GM20000 (cell line): ENCODE results near the gene ETNPPL.

Experiments used
- DNase-seq: peaks from one replicate; pipeline ENCODE4 v3.0.0; 2012; ENCODE audit warnings: low spot score
- TF ChIP-seq, protein P1 (sequence below): IDR thresholded peaks from 2 replicates; pipeline ENCODE4 v1.5.1; 2012; ENCODE audit warnings: mild to moderate bottlenecking, control low read depth; ENCODE audit errors: extremely low read depth, missing control alignments

ETNPPL gene

DNA sequence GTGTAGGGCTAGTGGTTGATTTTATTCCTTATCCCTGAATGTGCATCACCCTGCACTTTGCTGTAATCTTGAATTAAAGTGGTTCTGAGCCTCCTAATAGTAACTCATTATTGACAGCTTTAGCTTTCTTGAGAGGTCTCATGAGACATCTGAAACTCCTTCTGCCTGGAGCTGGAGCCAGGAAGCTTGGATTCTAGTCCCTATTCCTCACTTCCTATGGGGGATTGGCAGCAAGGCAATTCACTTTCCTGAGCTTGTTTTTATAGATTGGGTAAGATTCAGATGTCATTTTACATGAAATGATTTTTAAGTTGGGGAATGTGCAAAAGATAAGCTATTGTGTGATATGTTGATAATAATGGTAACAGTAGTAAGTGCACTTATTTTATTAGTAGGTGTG is 17.1 kb upstream of the ETNPPL start:
- TF ChIP-seq, protein P1, sequence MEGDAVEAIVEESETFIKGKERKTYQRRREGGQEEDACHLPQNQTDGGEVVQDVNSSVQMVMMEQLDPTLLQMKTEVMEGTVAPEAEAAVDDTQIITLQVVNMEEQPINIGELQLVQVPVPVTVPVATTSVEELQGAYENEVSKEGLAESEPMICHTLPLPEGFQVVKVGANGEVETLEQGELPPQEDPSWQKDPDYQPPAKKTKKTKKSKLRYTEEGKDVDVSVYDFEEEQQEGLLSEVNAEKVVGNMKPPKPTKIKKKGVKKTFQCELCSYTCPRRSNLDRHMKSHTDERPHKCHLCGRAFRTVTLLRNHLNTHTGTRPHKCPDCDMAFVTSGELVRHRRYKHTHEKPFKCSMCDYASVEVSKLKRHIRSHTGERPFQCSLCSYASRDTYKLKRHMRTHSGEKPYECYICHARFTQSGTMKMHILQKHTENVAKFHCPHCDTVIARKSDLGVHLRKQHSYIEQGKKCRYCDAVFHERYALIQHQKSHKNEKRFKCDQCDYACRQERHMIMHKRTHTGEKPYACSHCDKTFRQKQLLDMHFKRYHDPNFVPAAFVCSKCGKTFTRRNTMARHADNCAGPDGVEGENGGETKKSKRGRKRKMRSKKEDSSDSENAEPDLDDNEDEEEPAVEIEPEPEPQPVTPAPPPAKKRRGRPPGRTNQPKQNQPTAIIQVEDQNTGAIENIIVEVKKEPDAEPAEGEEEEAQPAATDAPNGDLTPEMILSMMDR = no peak
- no peak for DNase-seq

DNA sequence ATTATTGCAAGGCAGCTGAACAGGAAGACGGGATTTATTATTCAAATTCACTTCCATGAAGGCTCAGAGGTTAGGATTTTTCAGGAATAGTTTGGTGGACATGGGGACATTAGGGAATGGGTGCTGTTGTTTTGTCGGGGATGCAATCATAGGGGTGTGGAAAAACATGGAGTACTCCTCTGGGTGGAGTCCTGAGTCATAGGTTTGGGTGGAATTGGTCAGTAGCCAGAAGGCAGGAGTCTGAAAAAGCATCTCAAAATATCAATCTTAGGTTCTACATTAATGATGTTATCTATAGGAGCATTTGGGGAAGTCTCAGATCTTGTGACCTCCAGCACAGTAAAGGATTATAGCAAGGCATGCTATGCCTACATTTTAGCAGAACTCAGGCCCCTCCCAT is 14.5 kb upstream of the ETNPPL start:
- DNase-seq = no peak
- TF ChIP-seq, protein P1 = no peak

DNA sequence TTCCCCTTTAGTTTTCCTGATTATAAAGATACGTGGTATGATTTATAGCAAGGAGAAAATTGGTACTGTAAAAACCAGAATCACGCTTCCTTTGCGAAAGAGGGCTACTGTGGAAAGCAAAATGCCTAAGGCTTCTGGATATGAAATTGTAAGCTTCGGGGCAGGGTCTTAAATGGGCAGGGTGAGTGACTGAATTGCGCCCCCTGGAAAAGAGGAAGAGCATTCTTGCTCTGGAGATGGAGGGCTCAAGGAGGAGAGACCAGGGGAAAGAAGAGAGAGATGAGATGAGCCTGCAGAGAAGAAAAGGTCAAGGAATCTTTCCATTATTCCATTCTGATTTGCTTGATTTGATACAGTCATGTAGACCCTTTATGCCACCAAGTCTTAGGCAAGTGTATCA is 13.1 kb upstream of the ETNPPL start:
- TF ChIP-seq, protein P1 = no peak
- no peak for DNase-seq

DNA sequence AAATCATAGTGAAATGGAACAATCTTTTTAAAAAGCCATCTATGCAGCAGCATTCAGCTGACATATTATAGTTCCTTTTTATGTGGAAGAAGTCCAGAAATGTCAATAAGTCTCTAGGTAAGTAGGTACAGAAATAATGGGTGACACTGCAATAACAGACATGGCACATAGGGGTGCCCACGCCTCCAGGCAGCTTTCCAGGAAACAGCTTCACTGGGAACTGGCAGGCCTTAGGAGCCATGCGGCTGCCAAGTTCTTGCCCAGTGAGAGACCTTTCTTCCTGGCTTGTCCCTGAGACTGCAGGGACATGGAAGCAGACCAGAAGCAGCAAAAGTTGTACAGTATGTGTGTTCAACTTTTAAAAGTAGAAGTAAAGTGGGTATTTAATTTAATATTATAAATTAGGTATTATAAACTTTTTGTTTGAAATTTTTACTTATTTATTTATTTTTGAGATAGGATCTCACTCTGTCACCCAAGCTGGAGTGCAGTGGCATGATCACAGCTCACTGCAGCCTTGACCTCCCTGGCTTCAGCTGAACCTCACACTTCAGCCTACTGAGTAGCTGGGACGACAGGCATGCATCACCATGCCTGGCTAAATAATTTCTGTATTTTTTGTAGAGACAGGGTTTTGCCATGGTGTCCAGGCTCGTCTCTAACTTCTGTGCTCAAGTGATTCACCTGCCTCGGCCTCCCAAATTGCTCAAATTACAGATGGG is 12.1 kb upstream of the ETNPPL start:
- TF ChIP-seq, protein P1 = no peak
- DNase-seq = no peak

DNA sequence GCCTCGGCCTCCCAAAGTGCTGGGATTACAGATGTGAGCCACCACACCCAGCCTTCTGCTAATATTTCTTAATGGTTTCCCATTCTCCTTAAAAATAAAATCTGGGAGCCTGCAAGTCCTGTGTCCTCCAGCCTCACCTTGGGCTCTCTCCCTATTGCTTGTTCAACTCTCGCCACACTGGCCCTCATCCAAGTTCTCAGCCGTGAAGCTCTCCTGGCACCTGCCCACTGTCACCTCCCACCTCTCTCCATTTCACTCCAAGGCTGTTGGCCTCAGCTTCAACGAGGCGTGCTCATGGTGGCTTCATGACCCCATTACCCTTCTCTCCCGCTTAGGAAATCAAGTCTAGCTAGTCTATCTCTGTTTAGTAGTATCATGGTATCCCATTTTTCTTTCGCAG is 9.5 kb upstream of the ETNPPL start:
- TF ChIP-seq, protein P1 = no peak
- no peak for DNase-seq

DNA sequence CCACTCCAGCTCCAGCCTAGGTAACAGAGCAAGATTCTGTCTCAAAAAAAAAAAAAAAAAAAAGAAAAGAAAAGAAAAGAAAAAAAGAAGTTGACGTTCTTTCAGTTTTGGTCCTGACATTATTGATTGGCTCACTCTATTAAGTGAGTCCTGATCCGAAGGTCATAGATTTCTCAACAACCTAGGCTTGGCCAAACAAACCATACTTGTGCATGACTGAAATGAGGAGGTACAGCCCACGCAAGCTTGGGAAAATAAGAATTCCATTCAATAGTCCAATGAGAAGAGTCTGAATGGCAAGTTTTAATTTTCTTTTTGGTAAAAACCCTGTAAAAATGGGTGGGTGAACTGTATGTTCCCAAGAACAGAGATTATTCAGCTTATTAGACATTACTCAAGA is 3.2 kb upstream of the ETNPPL start:
- TF ChIP-seq, protein P1 = no peak
- DNase-seq = no peak

DNA sequence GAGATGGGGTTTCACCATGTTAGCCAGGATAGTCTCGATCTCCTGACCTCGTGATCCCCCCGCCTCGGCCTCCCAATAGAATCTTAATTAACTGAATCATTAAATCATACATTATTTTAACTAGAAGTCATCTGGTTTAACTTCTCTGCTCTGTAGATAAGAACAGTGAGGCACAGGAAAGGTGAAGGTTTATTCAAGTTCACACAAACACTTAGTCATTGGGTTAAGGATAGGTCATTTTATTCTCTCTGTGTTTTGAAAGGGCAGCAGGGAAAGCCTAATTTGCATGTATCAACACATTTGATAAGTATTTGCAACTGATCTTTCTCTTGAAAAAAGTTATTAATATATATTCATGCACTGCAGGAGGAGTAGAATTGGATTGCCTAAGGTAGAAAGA is 1.1 kb upstream of the ETNPPL start:
- no peak for DNase-seq
- TF ChIP-seq, protein P1 = no peak
